ENCODE data around the gene CYP20A1. TPM values are rescaled to one million over a fixed set of nuclear protein-coding genes. Genes with fewer than 3 reads are reported as not detected.

The CYP20A1 gene
- total RNA-seq, 1 experiment from 2014 or later, result 14.5 TPM

DNA sequence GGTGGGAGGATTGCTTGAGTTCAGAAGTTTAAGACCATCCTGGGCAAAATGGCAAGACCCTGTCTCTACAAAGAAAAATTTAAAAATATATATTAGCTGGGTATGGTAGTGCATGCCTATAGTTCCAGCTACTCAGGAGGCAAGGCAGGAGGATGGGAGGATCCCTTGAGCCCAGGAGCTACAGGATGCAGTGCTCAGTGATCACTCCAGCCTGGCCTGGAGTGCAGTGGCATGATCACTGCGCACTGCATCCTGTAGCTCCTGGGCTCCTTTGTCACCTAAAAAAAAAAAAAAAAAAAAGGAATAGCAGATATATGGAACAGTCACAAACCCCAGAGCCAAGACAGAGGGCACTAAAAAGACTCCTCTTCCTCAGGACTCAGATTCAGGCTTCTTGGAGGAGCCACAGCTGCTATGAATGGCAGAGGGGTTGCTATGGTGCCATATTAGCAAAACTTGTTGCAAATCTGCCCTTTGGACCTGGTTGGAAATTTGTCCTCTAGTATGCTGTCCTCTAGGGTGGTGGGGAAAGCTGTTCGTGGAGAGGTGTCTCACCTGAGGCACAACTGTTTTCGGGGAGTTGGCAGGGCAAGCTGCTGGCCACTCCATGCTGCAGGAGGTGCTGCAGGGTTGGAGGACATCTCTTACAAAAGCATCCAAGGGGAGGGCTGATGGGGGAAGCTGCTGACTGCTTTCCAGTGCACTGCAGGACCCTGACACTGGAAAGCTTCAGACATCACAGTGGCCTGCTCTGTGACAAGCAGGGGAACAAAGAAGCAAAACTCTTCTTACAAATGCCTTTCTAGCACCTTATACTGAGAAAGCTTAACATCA lies 22.7 kb downstream of the CYP20A1 start:
- CTCF ChIA-PET, result interaction anchor here (0.5 to 0.6 kb wide), 2 partner anchors 23 to 570 kb away, joined by 3 to 6 read pairs; no protein-coding TSS in a partner anchor
- no TSS peak for BruUV-seq (replicated peaks)
- H3K27me3 Mint-ChIP-seq (ENCODE audit: insufficient read depth, unreplicated experiment), result no peaks in the 10 kb centered on the region
- POLR2A ChIA-PET, result no interaction called here
- H3K9me3 Mint-ChIP-seq (ENCODE audit: unreplicated experiment), result no peaks in the 10 kb centered on the region
- H3K27ac Mint-ChIP-seq (ENCODE audit: low read depth, unreplicated experiment), result no peak overlapping the region
- TF ChIP-seq, protein P1, sequence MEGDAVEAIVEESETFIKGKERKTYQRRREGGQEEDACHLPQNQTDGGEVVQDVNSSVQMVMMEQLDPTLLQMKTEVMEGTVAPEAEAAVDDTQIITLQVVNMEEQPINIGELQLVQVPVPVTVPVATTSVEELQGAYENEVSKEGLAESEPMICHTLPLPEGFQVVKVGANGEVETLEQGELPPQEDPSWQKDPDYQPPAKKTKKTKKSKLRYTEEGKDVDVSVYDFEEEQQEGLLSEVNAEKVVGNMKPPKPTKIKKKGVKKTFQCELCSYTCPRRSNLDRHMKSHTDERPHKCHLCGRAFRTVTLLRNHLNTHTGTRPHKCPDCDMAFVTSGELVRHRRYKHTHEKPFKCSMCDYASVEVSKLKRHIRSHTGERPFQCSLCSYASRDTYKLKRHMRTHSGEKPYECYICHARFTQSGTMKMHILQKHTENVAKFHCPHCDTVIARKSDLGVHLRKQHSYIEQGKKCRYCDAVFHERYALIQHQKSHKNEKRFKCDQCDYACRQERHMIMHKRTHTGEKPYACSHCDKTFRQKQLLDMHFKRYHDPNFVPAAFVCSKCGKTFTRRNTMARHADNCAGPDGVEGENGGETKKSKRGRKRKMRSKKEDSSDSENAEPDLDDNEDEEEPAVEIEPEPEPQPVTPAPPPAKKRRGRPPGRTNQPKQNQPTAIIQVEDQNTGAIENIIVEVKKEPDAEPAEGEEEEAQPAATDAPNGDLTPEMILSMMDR (IDR thresholded peaks at IDR 0.05; ENCODE audit: unreplicated experiment), result no peak
- H3K4me3 Mint-ChIP-seq (ENCODE audit: unreplicated experiment), result no peak overlapping the region
- no peak for DNase-seq (ENCODE audit: unreplicated experiment)
- H3K4me1 Mint-ChIP-seq (ENCODE audit: insufficient read depth, unreplicated experiment), result peaks cover 6% of the 10 kb centered on the region
- intact Hi-C loops (cut with micrococcal nuclease), result no loop called here
- H3K36me3 Mint-ChIP-seq (ENCODE audit: insufficient read depth, unreplicated experiment), result peaks cover 61% of the 10 kb centered on the region

DNA sequence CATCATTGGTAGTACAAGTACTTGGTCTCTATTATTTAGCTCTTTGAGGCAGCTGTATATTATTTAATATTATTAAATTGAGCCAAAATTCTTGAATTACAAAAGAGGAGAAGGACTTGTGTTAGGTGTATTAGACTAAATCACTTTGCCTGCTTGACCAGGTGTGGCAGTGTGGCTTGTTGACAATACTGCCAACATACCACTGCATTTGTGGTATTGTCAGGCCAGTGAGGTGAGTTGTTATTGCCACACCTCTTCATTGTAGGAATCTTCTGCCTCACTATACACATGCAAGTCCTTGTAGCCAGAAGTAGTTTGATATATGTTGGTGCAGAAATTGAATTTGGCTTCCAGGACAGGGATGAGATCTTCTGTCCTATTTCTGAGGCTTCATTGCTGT lies 40.5 kb downstream of the CYP20A1 start:
- CTCF ChIA-PET, result no interaction called here
- intact Hi-C loops (cut with micrococcal nuclease), result no loop called here
- no peaks in the 10 kb centered on the region for H3K27me3 Mint-ChIP-seq (ENCODE audit: insufficient read depth, unreplicated experiment)
- POLR2A ChIA-PET, result interaction anchor here (0.6 to 1.2 kb wide), 2 partner anchors 9 to 10 kb away, joined by 3 read pairs; no protein-coding TSS in a partner anchor
- BruUV-seq (replicated peaks), result no TSS peak
- H3K36me3 Mint-ChIP-seq (ENCODE audit: insufficient read depth, unreplicated experiment), result peaks cover 47% of the 10 kb centered on the region
- no peak overlapping the region for H3K4me3 Mint-ChIP-seq (ENCODE audit: unreplicated experiment)
- TF ChIP-seq, protein P1 (IDR thresholded peaks at IDR 0.05; ENCODE audit: unreplicated experiment), result no peak
- H3K4me1 Mint-ChIP-seq (ENCODE audit: insufficient read depth, unreplicated experiment), result no peaks in the 10 kb centered on the region
- H3K9me3 Mint-ChIP-seq (ENCODE audit: unreplicated experiment), result no peaks in the 10 kb centered on the region
- no peak for DNase-seq (ENCODE audit: unreplicated experiment)
- H3K27ac Mint-ChIP-seq (ENCODE audit: low read depth, unreplicated experiment), result no peak overlapping the region

DNA sequence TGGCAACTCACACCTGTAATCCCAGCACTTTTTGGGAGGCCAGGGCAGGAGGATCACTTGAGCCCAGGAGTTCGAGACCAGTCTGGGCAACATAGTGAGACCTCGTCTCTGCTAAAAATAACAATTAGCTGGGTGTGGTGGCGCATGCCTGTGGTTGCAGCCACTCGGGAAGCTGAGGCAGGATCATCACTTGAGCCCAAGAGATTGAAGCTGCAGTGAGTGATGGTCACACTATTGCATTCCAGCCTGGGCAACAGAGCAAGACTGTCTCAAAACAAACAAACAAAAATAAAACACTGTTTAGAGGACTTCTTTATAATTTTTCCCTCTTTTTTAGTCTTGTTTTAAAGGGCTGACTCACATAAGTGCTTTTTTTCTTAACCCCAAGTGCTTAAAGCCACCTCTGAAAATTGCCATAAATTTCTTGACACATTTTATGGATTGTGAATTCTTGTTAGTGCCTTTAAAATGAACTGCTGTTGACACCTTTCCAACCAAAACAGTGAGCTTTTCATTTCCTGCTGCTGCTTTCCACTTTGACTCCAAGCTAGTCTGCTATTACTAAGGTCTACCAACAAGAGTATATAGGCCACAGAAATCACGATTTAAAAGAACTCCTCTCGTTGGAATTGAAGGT lies 41.7 kb downstream of the CYP20A1 start:
- ChIA-PET CTCF (interaction anchor here (0.6 to 1.1 kb wide), 2 partner anchors 8 to 253 kb away, joined by 3 read pairs; no protein-coding TSS in a partner anchor), POLR2A (interaction anchor here (0.6 kb wide), 1 partner anchor 588 kb away, joined by 3 read pairs; no protein-coding TSS in a partner anchor)
- H3K9me3 Mint-ChIP-seq (ENCODE audit: unreplicated experiment), result no peaks in the 10 kb centered on the region
- H3K4me1 Mint-ChIP-seq (ENCODE audit: insufficient read depth, unreplicated experiment), result no peaks in the 10 kb centered on the region
- peaks cover 42% of the 10 kb centered on the region for H3K36me3 Mint-ChIP-seq (ENCODE audit: insufficient read depth, unreplicated experiment)
- BruUV-seq (replicated peaks), result no TSS peak
- DNase-seq (ENCODE audit: unreplicated experiment), result peak; percentile 13
- no peak overlapping the region for H3K4me3 Mint-ChIP-seq (ENCODE audit: unreplicated experiment)
- H3K27ac Mint-ChIP-seq (ENCODE audit: low read depth, unreplicated experiment), result no peak overlapping the region
- intact Hi-C loops (cut with micrococcal nuclease), result no loop called here
- TF ChIP-seq, protein P1 (IDR thresholded peaks at IDR 0.05; ENCODE audit: unreplicated experiment), result no peak
- no peaks in the 10 kb centered on the region for H3K27me3 Mint-ChIP-seq (ENCODE audit: insufficient read depth, unreplicated experiment)

DNA sequence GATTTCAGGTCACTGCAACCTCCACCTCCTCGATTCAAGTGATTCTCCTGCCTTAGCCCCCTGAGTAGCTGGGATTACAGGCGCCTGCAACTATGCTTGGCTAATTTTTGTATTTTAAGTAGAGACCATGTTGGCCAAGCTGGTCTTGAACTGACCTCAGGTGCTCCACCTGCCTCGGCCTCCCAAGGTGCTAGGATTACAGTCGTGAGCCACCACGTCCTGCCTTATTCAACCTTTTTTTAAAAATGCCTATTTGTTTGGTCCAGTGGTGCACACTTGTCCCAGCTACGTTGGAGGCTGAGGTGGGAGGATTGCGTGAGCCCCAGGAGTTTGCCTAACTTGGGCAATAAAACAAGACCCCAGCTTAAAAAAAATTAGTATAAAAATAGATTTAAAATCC lies 43.3 kb downstream of the CYP20A1 start:
- CTCF ChIA-PET, result interaction anchor here (0.6 to 1.2 kb wide), 4 partner anchors 19 to 987 kb away, joined by 3 to 5 read pairs (median 4); no protein-coding TSS in a partner anchor

More for the DNA sequence above, 43.3 kb downstream of the CYP20A1 start:
- no peak overlapping the region for H3K27ac Mint-ChIP-seq (ENCODE audit: low read depth, unreplicated experiment)
- no peaks in the 10 kb centered on the region for H3K4me1 Mint-ChIP-seq (ENCODE audit: insufficient read depth, unreplicated experiment)
- H3K9me3 Mint-ChIP-seq (ENCODE audit: unreplicated experiment), result no peaks in the 10 kb centered on the region
- POLR2A ChIA-PET, result no interaction called here
- H3K4me3 Mint-ChIP-seq (ENCODE audit: unreplicated experiment), result no peak overlapping the region
- no TSS peak for BruUV-seq (replicated peaks)
- peaks cover 42% of the 10 kb centered on the region for H3K36me3 Mint-ChIP-seq (ENCODE audit: insufficient read depth, unreplicated experiment)
- TF ChIP-seq, protein P1 (IDR thresholded peaks at IDR 0.05; ENCODE audit: unreplicated experiment), result no peak
- H3K27me3 Mint-ChIP-seq (ENCODE audit: insufficient read depth, unreplicated experiment), result no peaks in the 10 kb centered on the region
- DNase-seq (ENCODE audit: unreplicated experiment), result no peak
- intact Hi-C loops (cut with micrococcal nuclease), result no loop called here

Data from MCF 10A (cell line).